NCI-H748 (cell line): ENCODE results near the gene AHCY.
"Not testable (repeated sequence)": the region's sequence is repeated elsewhere in the genome, so short reads cannot be mapped to it uniquely, and the experiment has no call there.

ENCODE experiments used
- DNase-seq: peaks from one replicate; lab custom pipeline; 2025; ENCODE audit not compliant: unreplicated experiment; lab: John Stamatoyannopoulos, UW

Gene AHCY

GRCh38 chr20:34262488-34263288, 40.5 kb downstream of the AHCY start:
- no peak for DNase-seq

DNA sequence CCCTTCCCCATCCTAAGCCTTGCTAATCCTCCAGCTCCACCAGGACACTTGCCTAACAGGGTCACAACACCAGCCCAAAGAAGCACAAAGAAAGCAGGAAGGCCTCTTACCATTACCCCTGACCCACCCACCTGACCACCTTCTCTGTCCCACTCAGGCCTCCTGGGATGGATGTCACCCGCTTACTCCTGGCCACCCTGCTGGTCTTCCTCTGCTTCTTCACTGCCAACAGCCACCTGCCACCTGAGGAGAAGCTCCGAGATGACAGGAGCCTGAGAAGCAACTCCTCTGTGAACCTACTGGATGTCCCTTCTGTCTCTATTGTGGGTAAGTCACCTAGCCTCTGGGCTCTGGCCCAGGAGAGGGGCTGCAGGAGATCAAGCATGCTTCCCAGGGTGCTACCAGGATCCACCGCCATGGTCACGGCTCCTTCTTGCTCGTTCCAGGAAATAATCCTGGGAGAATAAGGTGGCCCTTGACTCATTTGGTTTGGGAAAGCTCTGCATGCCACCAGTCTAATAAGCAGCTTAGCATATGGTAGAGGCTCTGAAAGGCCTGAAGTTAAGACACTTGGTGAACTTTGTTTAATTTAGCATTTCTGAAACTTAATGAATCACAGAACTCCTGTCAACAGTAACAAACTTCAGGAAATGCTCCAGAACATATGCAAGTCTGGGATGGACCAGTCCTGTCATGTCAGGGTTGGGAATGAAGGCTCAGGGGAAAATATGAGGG, 42.8 kb downstream of the AHCY start:
- DNase-seq: no peak

DNA sequence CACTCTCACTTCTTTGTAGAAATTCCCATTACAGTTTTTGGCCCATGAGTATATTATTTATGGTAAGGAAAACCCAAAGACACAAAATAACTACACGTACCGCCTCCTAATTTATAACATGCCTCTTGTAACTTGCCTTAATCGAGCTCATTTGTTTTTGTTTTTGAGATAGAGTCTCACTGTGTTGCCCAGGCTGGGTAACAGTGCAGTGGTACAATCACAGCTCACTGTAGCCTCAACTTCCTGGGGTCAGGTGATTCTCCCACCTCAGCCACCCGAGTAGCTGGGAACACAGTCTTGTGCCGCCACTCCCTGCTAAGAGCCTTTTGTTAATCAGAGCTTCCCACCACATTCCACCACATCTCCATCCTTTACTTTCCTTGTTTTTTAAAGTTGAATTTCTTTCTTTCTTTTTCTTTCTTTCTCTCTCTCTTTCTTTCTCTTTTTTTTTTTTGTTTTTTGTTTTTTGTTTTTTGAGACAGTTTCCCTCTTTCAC, 46.5 kb downstream of the AHCY start:
- DNase-seq: no peak

DNA sequence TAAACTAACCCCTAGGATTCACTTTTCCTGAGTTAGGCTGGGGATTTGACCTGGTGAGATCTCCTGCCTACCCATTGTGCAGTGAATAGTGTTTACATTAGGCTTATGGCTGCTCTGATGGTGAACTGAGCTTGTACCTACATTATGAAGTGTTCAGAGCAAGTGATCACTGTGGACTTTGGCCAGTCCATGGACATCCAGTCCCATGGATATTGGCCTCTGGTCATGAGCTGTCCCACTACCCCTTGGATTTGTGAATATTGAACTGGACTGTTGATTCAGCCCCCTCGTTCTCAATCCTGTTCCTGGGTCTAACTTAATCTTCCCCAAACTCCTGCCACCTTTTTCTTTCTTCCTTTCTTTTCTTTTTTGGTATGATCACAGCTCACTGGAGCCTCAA, 48.2 kb downstream of the AHCY start:
- DNase-seq: no peak

- not testable (repeated sequence) for DNase-seq
Observed at GRCh38 chr20:34252431-34253086, 50.6 kb downstream of the AHCY start.

- DNase-seq: no peak
Observed at GRCh38 chr20:34251619-34252018, 51.5 kb downstream of the AHCY start.

GRCh38 chr20:34250005-34250404, 53.1 kb downstream of the AHCY start:
- no peak for DNase-seq

- DNase-seq: no peak
Observed at GRCh38 chr20:34249291-34249690, 53.9 kb downstream of the AHCY start.

GRCh38 chr20:34246126-34246626, 57.0 kb downstream of the AHCY start:
- DNase-seq: no peak

- DNase-seq: no peak
Observed at GRCh38 chr20:34243377-34243776, 59.8 kb downstream of the AHCY start.

DNA sequence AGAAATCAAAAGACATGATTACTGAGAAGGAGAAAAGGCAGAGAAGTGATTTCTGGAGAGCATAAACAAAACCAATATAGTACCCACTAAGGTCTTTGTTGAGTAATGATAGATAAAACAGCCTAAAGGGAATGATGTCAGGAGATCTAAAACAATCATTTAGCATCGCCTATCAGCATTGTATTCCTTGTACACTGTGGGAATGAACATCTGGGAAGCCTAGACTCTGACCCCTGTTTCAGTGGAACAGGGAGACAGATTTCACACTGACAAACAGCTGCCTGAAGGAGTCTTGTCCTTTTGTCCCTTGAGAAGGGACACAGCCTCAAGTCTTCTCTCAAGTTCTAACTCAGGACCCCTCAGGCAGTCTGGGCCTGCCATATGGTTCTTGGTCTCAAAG, 60.3 kb downstream of the AHCY start:
- no peak for DNase-seq

- not testable (repeated sequence) for DNase-seq
Observed at GRCh38 chr20:34242015-34242414, 61.1 kb downstream of the AHCY start.

DNA sequence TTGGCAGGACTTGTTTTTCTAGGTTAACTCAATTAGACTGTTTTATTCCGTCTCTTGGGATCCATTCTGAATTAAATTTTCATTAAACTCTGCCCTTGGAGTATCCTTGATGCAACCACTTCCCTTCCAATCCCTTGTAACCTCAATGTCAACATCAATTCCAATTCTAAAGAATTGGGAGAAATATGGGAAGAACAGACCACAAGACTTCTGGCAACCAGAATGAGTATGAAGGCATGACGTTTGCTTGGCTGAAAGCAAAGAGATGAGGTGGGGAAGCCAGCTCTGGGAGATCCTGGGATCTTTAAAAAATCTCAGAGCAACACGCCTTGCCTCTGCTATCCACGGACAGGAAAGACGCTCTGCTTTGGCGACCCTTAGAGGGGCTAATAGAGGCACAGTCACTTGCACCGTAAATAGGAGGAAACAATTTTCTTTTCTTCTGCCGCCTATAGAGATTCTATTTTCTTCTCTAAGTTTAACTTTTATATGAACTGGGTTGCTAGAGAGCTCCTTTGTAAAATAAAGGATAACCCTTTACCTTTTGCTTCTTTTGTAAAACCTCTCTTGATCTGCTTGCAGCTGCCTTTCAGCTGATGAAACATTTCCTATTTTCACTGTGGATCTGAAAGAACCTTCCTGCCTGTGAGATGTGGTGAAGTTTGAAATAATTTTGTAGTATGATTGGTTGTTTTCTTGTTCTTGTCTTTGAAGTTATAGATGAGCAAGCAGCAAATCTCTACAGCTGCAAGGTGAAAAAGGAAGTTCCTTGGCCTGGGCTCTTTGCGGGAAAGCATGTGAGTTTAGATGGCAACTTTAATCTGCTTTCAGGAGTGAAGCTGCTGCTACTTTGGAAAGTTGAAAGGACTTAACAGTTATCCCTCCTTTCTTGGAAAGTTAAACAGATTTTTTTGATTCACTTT, 62.2 kb downstream of the AHCY start, which contains the start of gene ASIP:
TSS of gene ASIP (plus strand) at position 731 of the 923 bp plus-strand sequence. CDS start 18,952 bp downstream, outside the sequence.
- DNase-seq: no peak

GRCh38 chr20:34240121-34240520, 63.0 kb downstream of the AHCY start:
- DNase-seq: no peak

GRCh38 chr20:34237942-34238341, 65.2 kb downstream of the AHCY start:
- no peak for DNase-seq

GRCh38 chr20:34235875-34236274, 67.3 kb downstream of the AHCY start:
- DNase-seq: no peak

- DNase-seq: no peak
Observed at GRCh38 chr20:34233687-34234086, 69.5 kb downstream of the AHCY start.

- no peak for DNase-seq
Observed at GRCh38 chr20:34232494-34233087, 70.6 kb downstream of the AHCY start.

- DNase-seq: no peak
Observed at GRCh38 chr20:34231634-34232033, 71.5 kb downstream of the AHCY start.
